Testis (tissue), 3 donors: ENCODE measurements around the gene NDUFAF2. TPM values are rescaled to one million over a fixed set of nuclear protein-coding genes. Genes with fewer than 3 reads are reported as not detected.

ENCODE experiments used
- DNase-seq: peaks from one replicate; pipeline ENCODE4 v3.0.0-alpha.2; 2019
- H3K27ac ChIP-seq, 2 donors: fragments of 200-600 bp; sonication (generic); one replicate each; pipeline ENCODE4 v1.5.1; 2019
- H3K27me3 ChIP-seq: fragments of 200-600 bp; sonication (generic); one replicate; pipeline ENCODE4 v1.5.1; 2019
- H3K36me3 ChIP-seq: fragments of 200-600 bp; sonication (generic); one replicate; pipeline ENCODE4 v1.5.1; 2017; ENCODE audit warnings: low read depth; ENCODE audit errors: missing control alignments
- H3K4me1 ChIP-seq: fragments of 200-600 bp; sonication (generic); one replicate; pipeline ENCODE4 v1.5.1; 2019
- H3K4me3 ChIP-seq, 2 donors: fragments of 200-600 bp; sonication (generic); one replicate each; pipeline ENCODE4 v1.5.1; 2017 to 2019
- H3K9me3 ChIP-seq: fragments of 200-600 bp; sonication (generic); one replicate; pipeline ENCODE4 v1.5.1; 2017
- POLR2A ChIP-seq: fragments of 450-650 bp; IDR thresholded peaks from one replicate; pipeline ENCODE4 v1.6.1; 2017; ENCODE audit warnings: antibody characterized with exemption, mild to moderate bottlenecking, moderate library complexity
- WGBS, 2 donors: methylation state at CpG; one replicate each; pipeline ENCODE4 v1.1.5; 2018; 5-methylcytosine and 5-hydroxymethylcytosine counted together
- intact Hi-C: fragments of 100-400 bp; cut with DNase I; formaldehyde crosslinking; loops from one replicate; pipeline ENCODE4 v1.15.1; 2023; ENCODE audit warnings: low total_unique reads
- polyA plus RNA-seq: library from polyadenylated mRNA; stranded (reverse); fragments of 350-450 nt; fragmentation: Illumina TruSeq; extraction: RNeasy Lipid Tissue Mini Kit (QIAGEN cat#74804); gene quantifications from one replicate; pipeline ENCODE4 v1.2.3, GENCODE V29; 2014; ENCODE audit warnings: low read depth, low replicate concordance; ENCODE audit not compliant: insufficient read depth
- total RNA-seq, 2 donors: library from RNA; depleted of rRNA; stranded (reverse); fragments of >200 nt; gene quantifications; one replicate each; pipeline ENCODE4 v1.2.3, GENCODE V29; 2016
- TF ChIP-seq, protein P1 (sequence below), 3 experiments: fragments of 450-650 bp in 2 of 3; fragments of 200-600 bp in 1 of 3; sonication (generic) in 1 of 3; IDR thresholded peaks; one replicate each; pipeline ENCODE4 v1.5.1; 2016 to 2019; ENCODE audit warnings: antibody characterized with exemption in 3 of 3, mild to moderate bottlenecking in 2 of 3, moderate library complexity in 1 of 3

The NDUFAF2 gene
- total and polyA plus RNA-seq, 3 donors from 2014 or later, result 18.1 to 30.8 (median 22.3) TPM

DNA sequence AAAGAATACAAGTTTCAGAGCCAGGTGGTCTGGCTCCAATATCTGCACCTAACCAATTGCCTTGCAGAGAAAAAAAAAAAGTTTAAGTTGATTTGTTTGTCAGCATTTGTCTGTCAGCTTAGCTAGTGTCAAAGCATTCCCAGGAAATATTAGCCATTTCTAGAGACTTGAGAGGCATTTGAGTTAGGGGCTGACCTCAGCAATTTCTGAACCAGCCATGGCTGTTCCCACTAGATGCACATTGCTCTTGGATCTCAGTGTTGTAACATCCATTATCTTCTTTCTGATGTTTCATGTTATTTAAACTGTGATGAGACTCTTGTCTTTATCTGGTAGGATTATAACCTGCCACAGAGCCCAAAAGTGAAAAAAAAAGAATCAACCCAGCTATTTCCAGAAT is 102.3 kb downstream of the NDUFAF2 start:
- Histone ChIP-seq H3K4me1 (no peaks in the 10 kb centered on the region), H3K4me3 (no peak overlapping the region), H3K9me3 (no peaks in the 10 kb centered on the region), H3K36me3 (no peaks in the 10 kb centered on the region), H3K27me3 (no peaks in the 10 kb centered on the region), H3K27ac (no peak overlapping the region)
- TF ChIP-seq, protein P1, sequence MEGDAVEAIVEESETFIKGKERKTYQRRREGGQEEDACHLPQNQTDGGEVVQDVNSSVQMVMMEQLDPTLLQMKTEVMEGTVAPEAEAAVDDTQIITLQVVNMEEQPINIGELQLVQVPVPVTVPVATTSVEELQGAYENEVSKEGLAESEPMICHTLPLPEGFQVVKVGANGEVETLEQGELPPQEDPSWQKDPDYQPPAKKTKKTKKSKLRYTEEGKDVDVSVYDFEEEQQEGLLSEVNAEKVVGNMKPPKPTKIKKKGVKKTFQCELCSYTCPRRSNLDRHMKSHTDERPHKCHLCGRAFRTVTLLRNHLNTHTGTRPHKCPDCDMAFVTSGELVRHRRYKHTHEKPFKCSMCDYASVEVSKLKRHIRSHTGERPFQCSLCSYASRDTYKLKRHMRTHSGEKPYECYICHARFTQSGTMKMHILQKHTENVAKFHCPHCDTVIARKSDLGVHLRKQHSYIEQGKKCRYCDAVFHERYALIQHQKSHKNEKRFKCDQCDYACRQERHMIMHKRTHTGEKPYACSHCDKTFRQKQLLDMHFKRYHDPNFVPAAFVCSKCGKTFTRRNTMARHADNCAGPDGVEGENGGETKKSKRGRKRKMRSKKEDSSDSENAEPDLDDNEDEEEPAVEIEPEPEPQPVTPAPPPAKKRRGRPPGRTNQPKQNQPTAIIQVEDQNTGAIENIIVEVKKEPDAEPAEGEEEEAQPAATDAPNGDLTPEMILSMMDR (IDR thresholded peaks at IDR 0.05), result no peak
- TF ChIP-seq POLR2A, result no peak
- no peak for DNase-seq
- intact Hi-C loops, result no loop called here

DNA sequence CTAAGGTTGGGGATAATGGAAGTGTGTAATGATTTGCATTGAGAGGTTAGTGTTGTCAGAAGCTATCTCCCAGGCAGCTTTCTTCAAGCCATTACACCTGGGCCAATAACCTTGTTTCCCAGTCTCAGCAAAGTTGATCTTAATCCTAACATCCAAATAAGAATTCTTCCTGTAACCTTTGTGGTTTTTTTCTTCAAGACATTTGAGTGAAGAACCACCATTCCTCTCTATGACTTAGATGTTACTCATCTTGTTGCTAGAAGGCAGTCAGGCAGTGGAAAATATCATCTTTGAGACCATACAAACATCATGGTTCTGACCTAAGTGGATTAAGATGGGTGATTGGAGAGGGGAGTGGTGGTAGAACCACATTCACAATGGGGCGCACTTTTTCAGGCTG is 103.5 kb downstream of the NDUFAF2 start:
- no peaks in the 10 kb centered on the region for H3K4me1 ChIP-seq
- no peaks in the 10 kb centered on the region for H3K36me3 ChIP-seq
- H3K27me3 ChIP-seq, result no peaks in the 10 kb centered on the region
- intact Hi-C loops, result no loop called here
- H3K27ac ChIP-seq, result no peak overlapping the region
- no peak for DNase-seq
- 35% methylated on average over 1 of the region's 1 CpG for WGBS, 2 donors
- no peaks in the 10 kb centered on the region for H3K9me3 ChIP-seq
- TF ChIP-seq POLR2A, result no peak
- TF ChIP-seq, protein P1 (IDR thresholded peaks at IDR 0.05), result no peak
- H3K4me3 ChIP-seq, result no peak overlapping the region

DNA sequence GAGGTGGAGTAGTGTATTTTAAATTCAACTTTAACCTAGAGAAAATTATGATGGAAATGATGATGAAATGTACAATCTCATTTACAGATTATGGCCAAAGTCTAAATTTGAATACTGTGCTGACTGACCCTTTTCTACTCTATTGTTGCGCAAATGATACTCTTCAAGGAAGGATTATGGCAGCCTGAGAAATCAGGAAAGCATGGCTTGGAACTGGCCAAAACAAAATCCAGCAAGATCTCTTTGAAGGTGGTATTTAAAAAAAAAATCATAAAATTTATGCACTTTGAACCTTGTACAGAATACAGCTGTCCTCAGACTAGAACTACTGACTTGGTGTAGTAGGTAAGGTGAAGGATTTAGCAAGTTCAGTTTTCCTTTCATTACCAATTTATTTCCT is 105.3 kb downstream of the NDUFAF2 start:
- intact Hi-C loops, result no loop called here
- no peak for TF ChIP-seq POLR2A
- TF ChIP-seq, protein P1 (IDR thresholded peaks at IDR 0.05), result no peak
- no peak for DNase-seq
- H3K36me3 ChIP-seq, result no peaks in the 10 kb centered on the region
- H3K9me3 ChIP-seq, result no peaks in the 10 kb centered on the region
- H3K27ac ChIP-seq, result no peak overlapping the region
- H3K4me1 ChIP-seq, result no peaks in the 10 kb centered on the region
- H3K27me3 ChIP-seq, result no peaks in the 10 kb centered on the region
- H3K4me3 ChIP-seq, result no peak overlapping the region
- WGBS, 2 donors, result 92 to 100% methylated on average over 1 of the region's 1 CpG

DNA sequence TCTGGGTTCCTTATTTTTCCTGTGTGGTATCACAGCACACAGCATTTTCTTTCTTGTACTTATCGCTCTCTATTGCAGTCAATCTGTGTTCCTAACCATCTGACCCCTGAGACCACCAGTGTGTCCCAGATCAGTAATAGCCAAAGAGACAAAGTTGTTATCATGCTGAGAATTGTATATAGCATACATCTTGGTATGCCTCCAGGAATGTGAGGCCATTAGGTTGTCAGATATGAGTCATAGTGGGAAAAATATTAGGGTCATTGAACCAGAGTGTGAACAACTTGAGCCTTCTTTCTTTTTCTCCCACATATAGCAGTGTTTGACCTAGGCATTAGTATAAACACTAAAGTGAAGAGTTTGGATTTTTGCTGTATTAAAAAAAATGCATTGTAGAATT is 106.3 kb downstream of the NDUFAF2 start:
- H3K4me1 ChIP-seq, result no peaks in the 10 kb centered on the region
- intact Hi-C loops, result no loop called here
- no peak overlapping the region for H3K4me3 ChIP-seq
- DNase-seq, result no peak
- 90 to 91% methylated on average over 1 of the region's 1 CpG for WGBS, 2 donors
- no peak overlapping the region for H3K27ac ChIP-seq
- no peaks in the 10 kb centered on the region for H3K9me3 ChIP-seq
- TF ChIP-seq POLR2A, result no peak
- TF ChIP-seq, protein P1 (IDR thresholded peaks at IDR 0.05), result no peak
- no peaks in the 10 kb centered on the region for H3K27me3 ChIP-seq
- no peaks in the 10 kb centered on the region for H3K36me3 ChIP-seq

DNA sequence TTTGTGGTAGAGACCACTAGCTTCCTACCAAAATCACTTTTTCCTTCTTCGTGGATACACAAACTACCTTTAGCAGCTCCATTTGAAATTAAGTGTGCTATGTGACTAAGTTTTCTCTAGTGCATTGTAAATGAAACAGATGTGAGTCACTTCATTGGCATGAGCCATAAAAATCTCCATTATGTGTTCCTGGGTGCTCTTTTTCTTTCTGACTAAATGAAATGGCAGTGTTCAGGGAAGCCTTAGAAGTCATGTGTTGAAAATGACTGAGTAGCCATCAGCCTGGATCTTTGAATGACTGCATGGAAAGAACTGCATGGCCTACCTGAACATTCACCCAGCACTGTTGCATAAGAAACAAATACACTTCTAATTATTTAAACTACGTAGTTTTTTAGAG is 107.9 kb downstream of the NDUFAF2 start:
- no peak for TF ChIP-seq POLR2A
- TF ChIP-seq, protein P1 (IDR thresholded peaks at IDR 0.05), result no peak
- H3K4me3 ChIP-seq, result no peak overlapping the region
- no peak overlapping the region for H3K27ac ChIP-seq
- WGBS, 2 donors, result 93 to 95% methylated on average over 2 of the region's 2 CpGs
- no peaks in the 10 kb centered on the region for H3K27me3 ChIP-seq
- no peaks in the 10 kb centered on the region for H3K36me3 ChIP-seq
- no peak for DNase-seq
- no peaks in the 10 kb centered on the region for H3K9me3 ChIP-seq
- intact Hi-C loops, result no loop called here
- H3K4me1 ChIP-seq, result no peaks in the 10 kb centered on the region
